ENCODE measurements around the gene RSRC2. TPM values are rescaled to one million over a fixed set of nuclear protein-coding genes. Genes with fewer than 3 reads are reported as not detected.
"Not testable (repeated sequence)": the region's sequence is repeated elsewhere in the genome, so short reads cannot be mapped to it uniquely, and the experiment has no call there.

The RSRC2 gene, protein sequence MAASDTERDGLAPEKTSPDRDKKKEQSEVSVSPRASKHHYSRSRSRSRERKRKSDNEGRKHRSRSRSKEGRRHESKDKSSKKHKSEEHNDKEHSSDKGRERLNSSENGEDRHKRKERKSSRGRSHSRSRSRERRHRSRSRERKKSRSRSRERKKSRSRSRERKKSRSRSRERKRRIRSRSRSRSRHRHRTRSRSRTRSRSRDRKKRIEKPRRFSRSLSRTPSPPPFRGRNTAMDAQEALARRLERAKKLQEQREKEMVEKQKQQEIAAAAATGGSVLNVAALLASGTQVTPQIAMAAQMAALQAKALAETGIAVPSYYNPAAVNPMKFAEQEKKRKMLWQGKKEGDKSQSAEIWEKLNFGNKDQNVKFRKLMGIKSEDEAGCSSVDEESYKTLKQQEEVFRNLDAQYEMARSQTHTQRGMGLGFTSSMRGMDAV
- total RNA-seq: 37.5 and 49.0 TPM in 2 replicates
- 41.8 and 56.6 TPM in 2 replicates for polyA plus RNA-seq
- 42.8 and 54.3 TPM in 2 replicates for polyA plus RNA-seq (2012)
- polyA minus RNA-seq (ENCODE audit: low replicate concordance): 2.6 and 3.7 TPM in 2 replicates

DNA sequence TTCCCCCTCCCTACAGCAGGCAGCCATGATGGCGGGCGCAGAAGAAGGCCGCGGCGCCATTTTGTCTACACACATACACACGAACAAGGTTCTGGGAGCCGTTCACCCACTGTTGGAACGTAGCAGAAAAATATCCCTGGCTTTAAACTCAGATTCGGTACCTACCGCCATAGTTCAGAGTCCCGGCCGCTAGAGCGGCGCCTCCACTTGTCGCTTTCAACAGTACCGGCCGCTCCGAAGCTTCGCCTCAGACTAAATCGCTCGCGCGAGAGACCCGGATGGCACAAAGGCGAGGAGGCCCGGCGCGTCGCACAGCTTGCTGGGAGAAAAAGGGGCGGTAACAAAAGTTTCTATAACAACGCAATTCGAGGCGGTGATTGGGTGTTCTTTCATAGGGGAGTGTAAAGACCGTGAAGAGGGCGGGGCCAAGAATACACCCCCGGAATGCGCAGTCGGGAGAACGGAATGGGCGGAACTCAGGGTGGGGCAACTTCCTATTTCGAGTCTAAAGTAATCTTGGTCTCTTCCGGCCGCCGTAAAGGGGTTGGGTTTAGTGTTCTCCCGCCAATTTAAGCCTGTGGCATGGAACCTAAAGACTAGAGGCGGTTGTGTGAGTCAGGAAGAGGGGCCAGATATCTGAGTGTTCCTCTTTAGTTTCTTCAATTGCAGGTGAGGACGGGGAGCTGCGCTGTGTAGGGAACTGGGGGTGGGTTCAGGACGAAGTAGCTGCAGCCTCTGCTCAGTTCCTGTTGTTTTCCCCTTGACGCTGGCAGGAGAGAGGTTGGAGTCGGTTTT, at the start of gene RSRC2, which contains the start of gene KNTC1:
Gene RSRC2 (minus strand): TSS at position 254 of the 795 bp plus-strand sequence. CDS start 83 bp downstream, at position 171.
Gene KNTC1 (plus strand): TSS at position 567 of the 795 bp plus-strand sequence. CDS start 2,815 bp downstream, outside the sequence.
- Histone ChIP-seq H3K4me1 (ENCODE audit: control insufficient read depth, extremely low read depth, insufficient read depth, low read length) (peaks cover 5% of the 10 kb centered on the region), H3K4me3 (replicated peaks in 1 of 4; ENCODE audit: control extremely low read depth in 1 of 4, insufficient read depth in 1 of 4, low read depth in 3 of 4, low read length in 4 of 4) (peak within 1 kb of the TSS; percentile 79 to 100 (median 98)), H3K36me3 (ENCODE audit: control insufficient read depth, insufficient read depth, low read length) (peaks cover 1% of the 10 kb centered on the region), H4K20me1 (ENCODE audit: control insufficient read depth, extremely low read depth, insufficient read depth, low read length) (peaks cover 18% of the 10 kb centered on the region), H3K9ac (ENCODE audit: insufficient read depth, low read length) (peak within 1 kb of the TSS; percentile 98), H3K9me3 (ENCODE audit: control insufficient read depth, insufficient read depth, low read depth, low read length) (no peaks in the 10 kb centered on the region), H3K27me3 (ENCODE audit: control insufficient read depth, insufficient read depth, low read length) (no peaks in the 10 kb centered on the region), H3K4me2 (ENCODE audit: extremely low read depth, insufficient read depth, low read length) (peak within 1 kb of the TSS; percentile 95), H2AFZ (ENCODE audit: low read length) (peak within 1 kb of the TSS; percentile 98), H3K27ac (ENCODE audit: insufficient read depth, low read length) (peak within 1 kb of the TSS; percentile 99), H3K79me2 (ENCODE audit: control insufficient read depth, insufficient read depth, low read length) (peaks cover 81% of the 10 kb centered on the region)
- no peak for TF ChIP-seq EZH2 (IDR thresholded peaks at IDR 0.05; ENCODE audit: low read length, missing control alignments)
- TF ChIP-seq, protein P1, sequence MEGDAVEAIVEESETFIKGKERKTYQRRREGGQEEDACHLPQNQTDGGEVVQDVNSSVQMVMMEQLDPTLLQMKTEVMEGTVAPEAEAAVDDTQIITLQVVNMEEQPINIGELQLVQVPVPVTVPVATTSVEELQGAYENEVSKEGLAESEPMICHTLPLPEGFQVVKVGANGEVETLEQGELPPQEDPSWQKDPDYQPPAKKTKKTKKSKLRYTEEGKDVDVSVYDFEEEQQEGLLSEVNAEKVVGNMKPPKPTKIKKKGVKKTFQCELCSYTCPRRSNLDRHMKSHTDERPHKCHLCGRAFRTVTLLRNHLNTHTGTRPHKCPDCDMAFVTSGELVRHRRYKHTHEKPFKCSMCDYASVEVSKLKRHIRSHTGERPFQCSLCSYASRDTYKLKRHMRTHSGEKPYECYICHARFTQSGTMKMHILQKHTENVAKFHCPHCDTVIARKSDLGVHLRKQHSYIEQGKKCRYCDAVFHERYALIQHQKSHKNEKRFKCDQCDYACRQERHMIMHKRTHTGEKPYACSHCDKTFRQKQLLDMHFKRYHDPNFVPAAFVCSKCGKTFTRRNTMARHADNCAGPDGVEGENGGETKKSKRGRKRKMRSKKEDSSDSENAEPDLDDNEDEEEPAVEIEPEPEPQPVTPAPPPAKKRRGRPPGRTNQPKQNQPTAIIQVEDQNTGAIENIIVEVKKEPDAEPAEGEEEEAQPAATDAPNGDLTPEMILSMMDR (conservative IDR thresholded peaks at IDR 0.05 in 1 of 2, IDR thresholded peaks at IDR 0.05 in 1 of 2; ENCODE audit: low read depth in 1 of 2, low read length in 2 of 2): no peak
- peak; percentile 99 to 100 for DNase-seq (ENCODE audit: low read depth in 2 of 2)

DNA sequence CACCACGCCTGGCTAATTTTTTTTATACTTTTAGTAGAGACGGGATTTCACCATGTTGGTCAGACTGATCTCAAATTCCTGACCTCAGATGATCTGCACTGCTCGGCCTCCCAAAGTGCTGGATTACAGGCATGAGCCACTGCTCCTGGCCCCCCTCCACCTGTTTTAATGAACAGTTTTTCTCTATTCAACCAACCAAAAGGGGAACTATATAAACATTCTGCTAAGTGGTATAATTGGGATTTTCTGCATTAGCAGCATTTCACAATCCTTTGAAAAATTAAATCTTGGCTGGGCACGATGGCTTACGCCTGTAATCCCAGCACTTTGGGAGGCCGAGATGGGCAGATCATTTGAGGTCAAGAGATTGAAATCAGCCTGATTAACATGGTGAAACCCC, 45.1 kb upstream of the RSRC2 start:
- Histone ChIP-seq H3K27me3 (ENCODE audit: control insufficient read depth, insufficient read depth, low read length) (no peaks in the 10 kb centered on the region), H3K9me3 (ENCODE audit: control insufficient read depth, insufficient read depth, low read depth, low read length) (no peaks in the 10 kb centered on the region), H3K36me3 (ENCODE audit: control insufficient read depth, insufficient read depth, low read length) (peaks cover 2% of the 10 kb centered on the region), H4K20me1 (ENCODE audit: control insufficient read depth, extremely low read depth, insufficient read depth, low read length) (no peaks in the 10 kb centered on the region), H3K27ac (ENCODE audit: insufficient read depth, low read length) (no peak overlapping the region), H3K79me2 (ENCODE audit: control insufficient read depth, insufficient read depth, low read length) (no peaks in the 10 kb centered on the region), H3K9ac (ENCODE audit: insufficient read depth, low read length) (no peak overlapping the region), H3K4me3 (replicated peaks in 1 of 4; ENCODE audit: control extremely low read depth in 1 of 4, insufficient read depth in 1 of 4, low read depth in 3 of 4, low read length in 4 of 4) (no peak overlapping the region), H2AFZ (ENCODE audit: low read length) (no peak overlapping the region), H3K4me1 (ENCODE audit: control insufficient read depth, extremely low read depth, insufficient read depth, low read length) (no peaks in the 10 kb centered on the region), H3K4me2 (ENCODE audit: extremely low read depth, insufficient read depth, low read length) (no peak overlapping the region)
- no peak for DNase-seq (ENCODE audit: low read depth in 2 of 2)
- TF ChIP-seq EZH2 (IDR thresholded peaks at IDR 0.05; ENCODE audit: low read length, missing control alignments): no peak
- TF ChIP-seq, protein P1 (conservative IDR thresholded peaks at IDR 0.05 in 1 of 2, IDR thresholded peaks at IDR 0.05 in 1 of 2; ENCODE audit: low read depth in 1 of 2, low read length in 2 of 2): no peak

DNA sequence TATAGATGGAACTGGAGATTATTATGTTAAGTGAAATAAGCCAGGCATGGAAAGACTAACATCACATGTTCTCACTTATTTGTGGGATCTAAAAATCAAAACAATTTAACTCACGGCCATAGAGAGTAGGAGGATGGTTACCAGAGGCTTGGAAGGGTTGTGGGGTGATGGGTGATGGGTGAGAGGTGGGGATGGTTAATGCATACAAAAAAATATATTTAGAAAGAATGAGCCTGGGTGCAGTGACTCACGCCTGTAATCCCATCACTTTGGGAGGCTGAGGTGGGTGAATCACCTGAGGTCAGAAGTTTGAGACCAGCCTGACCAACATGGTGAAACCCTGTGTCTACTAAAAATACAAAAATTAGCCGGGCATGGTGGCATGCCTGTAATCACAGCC, 43.3 kb upstream of the RSRC2 start:
- not testable (repeated sequence) for H3K79me2 ChIP-seq (ENCODE audit: control insufficient read depth, insufficient read depth, low read length)

More for the DNA sequence above, 43.3 kb upstream of the RSRC2 start:
- not testable (repeated sequence) for H3K27ac ChIP-seq (ENCODE audit: insufficient read depth, low read length); H3K9ac ChIP-seq (ENCODE audit: insufficient read depth, low read length); H3K4me2 ChIP-seq (ENCODE audit: extremely low read depth, insufficient read depth, low read length); H3K36me3 ChIP-seq (ENCODE audit: control insufficient read depth, insufficient read depth, low read length); H3K4me1 ChIP-seq (ENCODE audit: control insufficient read depth, extremely low read depth, insufficient read depth, low read length); H2AFZ ChIP-seq (ENCODE audit: low read length); H4K20me1 ChIP-seq (ENCODE audit: control insufficient read depth, extremely low read depth, insufficient read depth, low read length); H3K4me3 ChIP-seq (replicated peaks in 1 of 4; ENCODE audit: control extremely low read depth in 1 of 4, insufficient read depth in 1 of 4, low read depth in 3 of 4, low read length in 4 of 4); H3K9me3 ChIP-seq (ENCODE audit: control insufficient read depth, insufficient read depth, low read depth, low read length); H3K27me3 ChIP-seq (ENCODE audit: control insufficient read depth, insufficient read depth, low read length)
- DNase-seq (ENCODE audit: low read depth in 2 of 2): peak in 1 of 2 donors; percentile 40

All from fibroblast of lung (primary cell).